ENCODE results near the gene SPDYE2B.
"Not testable (repeated sequence)": the region's sequence is repeated elsewhere in the genome, so short reads cannot be mapped to it uniquely, and the experiment has no call there.

- TF ChIP-seq CTCF, POLR2A (IDR thresholded peaks at IDR 0.05): not testable (repeated sequence)
Measured at GRCh38 chr7:102642691-102643090, 7.4 kb upstream of the SPDYE2B start, which contains the start of gene UPK3BL1.
